OCI-LY1 (cell line): ENCODE data around the gene TACSTD2.

Experiments used
- EZH2 ChIP-seq: fragments of 200-600 bp; sonication (generic), shearing (Covaris generic); IDR thresholded peaks from 2 replicates; pipeline ENCODE4 v1.8.0; 2017; ENCODE audit warnings: borderline replicate concordance, mixed run types, mild to moderate bottlenecking, antibody characterized with exemption, low read length, moderate library complexity, mixed read lengths
- TF ChIP-seq, protein P1 (sequence below): fragments of 200-600 bp; sonication (generic), shearing (Covaris generic); IDR thresholded peaks from 2 replicates; pipeline ENCODE4 v1.5.1; 2017; ENCODE audit warnings: mild to moderate bottlenecking, antibody characterized with exemption, low read length, moderate library complexity, mixed read lengths

DNA sequence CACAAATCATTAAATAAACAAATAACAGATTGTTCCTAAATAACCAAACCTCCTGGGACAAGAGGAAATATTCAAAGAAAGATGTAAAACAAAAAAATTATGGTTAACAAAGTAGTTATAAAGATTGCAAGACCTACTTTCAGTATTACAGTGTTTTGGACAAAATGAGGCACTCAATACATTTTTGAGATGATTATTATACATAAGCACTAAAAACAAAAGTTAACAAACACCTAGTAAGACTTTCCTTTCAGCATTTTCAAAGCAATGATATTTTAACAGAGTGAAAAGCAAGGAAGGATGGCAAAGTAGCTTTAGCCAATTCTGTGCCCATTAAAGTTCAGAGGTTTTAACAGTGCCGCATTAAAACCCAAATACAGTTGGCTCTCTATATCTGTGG, 47.8 kb downstream of the TACSTD2 start:
- TF ChIP-seq, protein P1, sequence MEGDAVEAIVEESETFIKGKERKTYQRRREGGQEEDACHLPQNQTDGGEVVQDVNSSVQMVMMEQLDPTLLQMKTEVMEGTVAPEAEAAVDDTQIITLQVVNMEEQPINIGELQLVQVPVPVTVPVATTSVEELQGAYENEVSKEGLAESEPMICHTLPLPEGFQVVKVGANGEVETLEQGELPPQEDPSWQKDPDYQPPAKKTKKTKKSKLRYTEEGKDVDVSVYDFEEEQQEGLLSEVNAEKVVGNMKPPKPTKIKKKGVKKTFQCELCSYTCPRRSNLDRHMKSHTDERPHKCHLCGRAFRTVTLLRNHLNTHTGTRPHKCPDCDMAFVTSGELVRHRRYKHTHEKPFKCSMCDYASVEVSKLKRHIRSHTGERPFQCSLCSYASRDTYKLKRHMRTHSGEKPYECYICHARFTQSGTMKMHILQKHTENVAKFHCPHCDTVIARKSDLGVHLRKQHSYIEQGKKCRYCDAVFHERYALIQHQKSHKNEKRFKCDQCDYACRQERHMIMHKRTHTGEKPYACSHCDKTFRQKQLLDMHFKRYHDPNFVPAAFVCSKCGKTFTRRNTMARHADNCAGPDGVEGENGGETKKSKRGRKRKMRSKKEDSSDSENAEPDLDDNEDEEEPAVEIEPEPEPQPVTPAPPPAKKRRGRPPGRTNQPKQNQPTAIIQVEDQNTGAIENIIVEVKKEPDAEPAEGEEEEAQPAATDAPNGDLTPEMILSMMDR: no peak
- TF ChIP-seq EZH2: no peak
